ENCODE results near the gene EMC1.
"Not testable (repeated sequence)": the region's sequence is repeated elsewhere in the genome, so short reads cannot be mapped to it uniquely, and the experiment has no call there.

EMC1 gene

DNA sequence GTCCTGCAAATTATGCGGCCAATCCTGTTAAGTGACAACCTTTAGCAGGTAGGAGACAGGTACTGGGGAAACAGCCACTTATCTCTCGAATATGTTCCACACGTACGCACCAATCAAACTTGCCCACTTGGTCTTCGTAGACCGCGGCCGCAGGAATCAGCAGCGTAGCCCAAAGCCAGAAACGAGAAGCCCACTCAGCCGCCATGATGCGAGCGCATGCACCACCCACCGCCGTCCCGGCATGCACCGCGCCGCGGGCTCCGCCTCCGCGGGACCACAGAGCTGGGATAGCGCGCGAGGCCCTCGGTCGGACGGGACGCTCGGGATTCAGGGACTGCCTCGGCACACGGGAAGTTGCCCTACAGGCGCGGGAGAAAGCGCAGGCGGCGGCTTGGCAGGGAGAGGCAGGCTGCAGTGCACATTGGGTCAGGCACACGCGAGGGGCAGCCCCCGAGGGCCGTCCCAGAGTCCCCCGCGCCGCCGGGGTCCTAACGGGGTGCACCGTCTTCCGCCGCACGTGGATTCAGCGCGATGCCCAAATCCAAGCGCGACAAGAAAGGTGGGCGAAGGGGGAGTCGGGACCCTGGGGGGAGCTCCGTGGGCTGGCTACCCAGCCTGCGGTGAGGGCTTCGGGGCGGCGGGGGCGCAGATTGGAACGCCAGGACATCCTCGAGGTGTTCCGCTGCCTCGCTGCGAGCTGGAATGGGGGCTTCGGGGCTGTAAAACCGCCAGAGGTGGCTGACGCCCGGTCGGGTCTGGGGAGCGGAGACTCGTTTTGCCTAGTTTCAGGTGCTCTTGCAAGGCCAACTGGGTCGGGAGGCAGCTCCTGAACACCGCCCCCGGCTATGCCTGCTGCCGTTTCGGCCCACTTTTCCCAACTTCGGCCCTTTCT is at the start of gene EMC1, which contains the start of gene MRTO4:
TSS of gene EMC1 (minus strand) at position 220 of the 892 bp plus-strand sequence. CDS start at position 205, 15 bp downstream.
TSS of gene MRTO4 (plus strand) at position 501 of the 892 bp plus-strand sequence. CDS start at position 532, 31 bp downstream.
- DNase-seq = peak; percentile 31

DNA sequence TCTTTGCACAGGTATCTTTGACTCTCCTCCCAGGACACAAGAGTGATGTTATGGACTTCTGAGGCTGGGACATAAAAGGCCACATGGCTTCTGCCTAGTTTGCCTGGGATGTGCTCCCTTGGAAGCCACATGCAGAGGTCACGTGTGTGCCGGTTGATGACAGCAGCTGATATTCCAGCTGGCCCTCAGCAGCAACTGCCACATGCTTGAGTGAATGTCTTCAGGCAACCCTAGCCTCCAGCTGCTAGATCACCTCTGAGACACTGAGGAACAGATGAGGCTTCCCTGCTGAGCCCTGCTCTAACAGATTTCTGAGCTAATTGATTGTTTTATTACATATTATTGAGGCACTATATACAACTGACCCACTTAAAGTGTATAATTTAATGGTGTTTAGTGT is 48.9 kb upstream of the EMC1 start:
- DNase-seq = no peak

DNA sequence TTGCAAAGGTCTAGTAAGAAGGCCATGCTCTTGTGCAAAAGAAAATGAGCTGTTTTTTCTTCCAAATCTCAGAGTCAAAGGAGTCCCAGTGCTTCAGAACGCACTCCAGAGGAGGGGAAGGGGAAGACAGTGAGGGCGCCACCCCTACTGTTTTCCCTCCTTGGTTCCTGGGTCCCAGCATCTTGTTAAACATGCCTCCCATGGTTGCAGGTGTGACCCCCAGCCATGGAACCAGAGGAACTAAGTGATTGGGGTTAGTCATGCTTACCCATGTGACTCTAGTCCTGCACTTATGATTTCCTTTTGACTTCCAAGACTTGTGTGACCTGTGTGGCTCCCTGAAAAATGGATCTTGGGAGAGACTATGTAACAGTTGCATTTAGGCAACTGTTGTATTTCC is 43.3 kb upstream of the EMC1 start:
- no peak for DNase-seq

DNA sequence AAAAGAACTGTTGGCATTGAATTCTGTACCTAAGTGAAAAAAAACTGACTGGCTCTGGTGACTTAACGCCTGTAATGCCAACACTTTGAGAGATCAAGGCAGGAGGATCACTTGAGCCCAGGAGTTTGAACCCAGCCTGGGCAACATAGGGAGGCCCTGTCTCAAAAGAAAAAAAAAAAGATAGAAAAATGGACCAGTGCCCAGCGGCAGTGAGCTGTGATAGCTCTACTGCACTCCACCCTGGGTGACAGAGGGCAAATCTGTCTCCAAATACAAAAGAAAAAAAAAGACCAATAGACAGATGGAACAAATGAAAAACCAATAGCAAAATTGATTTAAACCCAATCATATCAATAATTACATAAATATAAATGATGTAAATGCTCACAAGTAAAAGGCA is 37.9 kb upstream of the EMC1 start:
- no peak for DNase-seq

DNA sequence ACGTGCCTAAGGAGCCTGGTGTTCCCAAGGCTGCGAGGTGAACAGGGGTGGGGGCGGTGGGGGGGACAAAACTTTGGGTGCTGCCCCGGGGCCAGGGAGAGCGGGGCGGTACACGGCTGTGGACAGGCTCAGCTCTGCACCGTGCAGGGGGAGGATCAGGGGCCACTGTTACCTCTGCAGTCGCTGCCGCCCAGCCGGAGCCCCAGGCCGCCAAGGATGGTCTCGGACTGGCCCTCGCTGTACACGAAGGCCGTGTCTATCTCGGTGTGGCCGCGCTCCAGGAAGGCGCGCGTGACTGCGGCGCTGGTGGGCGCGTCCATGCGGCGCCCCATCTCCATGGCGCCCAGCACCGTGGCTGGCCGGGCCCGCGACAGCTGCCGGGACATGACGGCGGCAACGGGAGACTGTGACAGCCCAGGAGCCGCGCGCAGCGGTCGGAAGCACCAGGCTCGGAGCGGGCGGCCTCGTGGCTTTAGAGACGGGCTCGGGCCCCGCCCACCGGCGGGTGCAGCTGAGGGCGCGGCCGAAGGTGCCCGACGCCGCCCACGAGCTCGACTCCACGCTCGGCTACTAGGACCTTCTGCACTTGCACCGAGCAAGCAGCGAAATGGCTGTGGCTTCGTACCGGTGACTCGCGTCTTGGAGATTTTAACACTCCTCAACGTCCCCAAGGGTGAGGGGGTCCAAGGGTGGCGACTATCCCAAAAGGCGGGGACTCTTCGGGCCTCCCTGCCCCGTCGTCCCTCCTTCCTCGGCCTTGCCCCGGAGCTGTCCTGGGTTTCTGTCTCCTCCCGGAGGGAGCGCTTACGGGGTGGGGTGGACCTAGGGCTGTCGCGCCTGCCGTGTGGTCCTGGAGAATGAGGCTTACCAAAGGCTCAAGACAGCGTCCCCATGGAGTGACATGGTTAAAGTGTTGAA is 37.3 kb upstream of the EMC1 start, which contains the start of gene AKR7A3:
TSS of gene AKR7A3 (minus strand) at position 447 of the 918 bp plus-strand sequence. CDS start at position 386, 61 bp downstream.
- DNase-seq = peak; percentile 40

DNA sequence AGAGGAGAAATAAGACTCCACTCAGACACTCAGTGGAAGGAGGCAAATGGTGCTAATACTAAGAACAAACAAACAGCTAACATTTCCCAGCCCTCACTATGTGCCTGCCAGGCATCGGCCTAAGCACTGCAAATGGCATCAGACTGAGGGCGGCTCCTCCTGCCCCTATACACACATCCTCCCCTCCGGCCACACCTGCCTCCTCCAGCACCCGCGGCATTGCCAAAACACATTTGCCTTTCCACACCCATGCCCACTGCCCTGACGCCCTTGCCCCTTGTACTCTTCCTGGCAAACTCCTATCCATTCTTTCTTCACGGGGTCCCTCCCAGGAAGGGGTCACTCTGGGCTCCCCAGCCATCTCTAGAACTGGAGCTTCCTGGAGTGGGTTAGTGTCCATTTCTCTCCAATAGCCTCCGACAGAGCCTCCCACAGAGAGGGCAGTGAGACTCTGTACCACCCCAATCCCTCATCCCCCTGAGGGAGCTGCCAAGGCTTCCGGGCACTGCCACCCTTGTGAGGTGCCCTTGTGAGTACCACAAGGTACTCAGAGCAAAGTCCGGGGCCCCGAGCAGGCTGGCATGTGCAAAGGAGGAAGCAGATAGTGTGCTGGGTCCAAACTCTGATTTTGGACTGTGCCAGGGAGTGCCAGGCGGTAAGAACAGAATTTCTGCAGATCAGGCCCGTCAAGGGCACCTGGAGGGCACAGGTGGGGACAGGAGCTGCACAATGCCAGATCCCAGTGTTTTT is 36.3 kb upstream of the EMC1 start:
- peak; percentile 23 for DNase-seq

DNA sequence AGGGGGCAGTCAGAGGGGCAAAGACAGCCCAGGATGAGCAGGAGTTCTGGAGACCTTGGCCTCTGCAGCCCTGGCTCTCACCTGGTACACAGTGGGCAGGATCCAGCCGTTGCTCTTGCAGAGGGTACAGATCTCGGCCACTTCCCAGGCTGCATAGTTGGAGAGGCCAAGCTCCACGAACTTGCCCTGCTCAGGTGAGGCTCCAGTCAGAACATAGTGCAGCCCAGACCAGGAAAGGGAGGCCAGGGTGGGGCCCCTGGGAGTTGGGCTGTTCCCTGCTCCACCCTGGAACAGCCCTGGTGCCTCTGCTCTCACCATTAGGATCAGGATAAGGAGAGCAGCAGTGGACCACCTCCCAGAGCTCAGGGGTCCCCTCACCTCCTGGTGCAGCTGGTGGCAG is 34.5 kb upstream of the EMC1 start:
- DNase-seq = not testable (repeated sequence)

DNA sequence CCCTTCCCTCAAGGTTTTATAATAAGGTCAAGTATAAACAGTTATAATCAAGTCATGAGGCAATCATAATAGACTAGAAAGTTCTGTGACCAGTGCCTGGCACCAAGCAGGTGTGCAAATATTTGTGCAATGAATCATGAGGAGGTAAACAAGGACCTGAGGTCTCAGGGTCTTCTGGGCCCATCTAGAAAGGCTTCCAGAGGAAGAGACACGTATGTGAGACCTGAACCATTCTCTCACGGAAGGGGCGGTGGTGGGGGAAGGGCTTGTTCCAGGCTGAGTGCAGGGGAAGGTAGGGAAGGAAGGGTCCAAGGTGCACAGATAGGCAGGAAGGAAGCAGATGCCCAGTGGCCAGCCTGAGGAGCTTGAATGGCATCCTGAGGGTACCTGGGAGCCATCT is 34.0 kb upstream of the EMC1 start:
- DNase-seq = not testable (repeated sequence)

DNA sequence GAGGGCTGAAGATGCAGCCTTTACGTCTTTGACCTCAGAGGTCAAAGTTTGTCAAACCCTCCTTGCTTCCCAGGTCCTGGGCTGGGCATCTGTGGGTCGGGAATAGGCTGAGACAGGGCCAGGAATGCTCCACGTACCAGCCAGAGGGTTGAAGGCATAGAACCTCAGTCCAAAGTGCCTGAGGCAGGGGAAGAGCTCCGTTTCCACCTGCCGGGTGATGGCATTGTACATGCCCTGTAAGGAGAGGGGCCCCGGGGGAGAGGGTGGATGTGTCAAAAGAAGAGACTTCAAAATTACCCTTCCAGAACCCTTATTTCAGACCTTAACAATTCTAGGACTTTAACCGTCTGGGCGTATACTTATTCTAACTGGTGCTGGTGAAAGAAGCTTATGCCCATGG is 33.6 kb upstream of the EMC1 start:
- DNase-seq = no peak

DNA sequence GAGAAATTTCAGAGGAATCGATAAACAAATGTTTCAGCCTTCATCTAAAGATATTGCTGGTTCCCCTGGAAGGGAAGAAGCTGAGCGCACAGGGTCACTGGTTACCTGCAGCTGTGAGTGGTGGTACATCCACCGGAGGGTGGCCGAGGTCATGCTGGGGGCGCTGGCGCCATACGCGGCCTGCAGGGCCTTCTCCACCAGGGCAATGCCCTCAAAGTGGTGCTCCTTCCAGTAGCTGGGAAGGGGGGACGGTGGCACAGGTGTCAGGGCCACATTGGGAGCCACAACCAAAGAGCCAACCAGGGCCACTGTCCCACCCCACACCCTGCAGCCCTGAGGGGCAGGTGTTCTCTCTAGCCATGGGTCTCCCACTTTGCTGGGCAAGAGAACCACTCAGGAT is 32.6 kb upstream of the EMC1 start:
- no peak for DNase-seq

DNA sequence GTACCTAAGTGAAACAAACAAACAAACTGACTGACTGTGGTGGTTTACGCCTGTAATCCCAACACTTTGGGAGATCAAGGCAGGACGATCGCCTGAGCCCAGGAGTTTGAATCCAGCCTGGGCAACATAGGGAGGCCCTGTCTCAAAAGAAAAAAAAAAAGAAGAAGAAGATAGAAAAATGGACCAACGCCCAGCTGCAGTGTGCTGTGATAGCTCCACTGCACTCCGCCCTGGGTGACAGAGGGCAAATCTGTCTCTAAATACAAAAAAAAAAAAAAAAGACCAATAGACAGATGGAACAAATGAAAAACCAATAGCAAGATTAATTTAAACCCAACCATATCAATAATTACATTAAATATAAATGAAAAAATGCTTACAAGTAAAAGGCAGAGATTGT is 23.3 kb upstream of the EMC1 start:
- DNase-seq = no peak

DNA sequence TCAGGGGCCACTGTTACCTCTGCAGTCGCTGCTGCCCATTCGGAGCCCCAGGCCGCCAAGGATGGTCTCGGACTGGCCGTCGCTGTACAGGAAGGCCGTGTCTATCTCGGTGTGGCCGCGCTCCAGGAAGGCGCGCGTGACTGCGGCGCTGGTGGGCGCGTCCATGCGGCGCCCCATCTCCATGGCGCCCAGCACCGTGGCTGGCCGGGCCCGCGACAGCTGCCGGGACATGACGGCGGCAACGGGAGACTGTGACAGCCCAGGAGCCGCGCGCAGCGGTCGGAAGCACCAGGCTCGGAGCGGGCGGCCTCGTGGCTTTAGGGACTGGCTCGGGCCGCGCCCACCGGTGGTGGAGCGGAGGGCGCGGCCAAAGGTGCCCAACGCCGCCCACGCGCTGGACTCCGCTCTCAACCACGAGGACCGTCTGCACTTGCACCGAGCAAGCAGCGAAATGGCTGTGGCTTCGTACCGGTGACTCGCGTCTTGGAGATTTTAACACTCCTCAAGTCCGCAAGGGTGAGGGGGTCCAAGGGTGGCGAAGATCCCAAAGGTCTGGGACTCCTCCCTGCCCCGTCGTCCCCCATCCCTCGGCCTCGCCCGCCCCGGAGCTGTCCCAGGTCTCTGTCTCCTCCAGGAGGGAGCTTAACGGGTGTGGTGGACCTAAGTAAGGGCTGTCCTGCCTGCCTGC is 22.7 kb upstream of the EMC1 start:
- DNase-seq = not testable (repeated sequence)

DNA sequence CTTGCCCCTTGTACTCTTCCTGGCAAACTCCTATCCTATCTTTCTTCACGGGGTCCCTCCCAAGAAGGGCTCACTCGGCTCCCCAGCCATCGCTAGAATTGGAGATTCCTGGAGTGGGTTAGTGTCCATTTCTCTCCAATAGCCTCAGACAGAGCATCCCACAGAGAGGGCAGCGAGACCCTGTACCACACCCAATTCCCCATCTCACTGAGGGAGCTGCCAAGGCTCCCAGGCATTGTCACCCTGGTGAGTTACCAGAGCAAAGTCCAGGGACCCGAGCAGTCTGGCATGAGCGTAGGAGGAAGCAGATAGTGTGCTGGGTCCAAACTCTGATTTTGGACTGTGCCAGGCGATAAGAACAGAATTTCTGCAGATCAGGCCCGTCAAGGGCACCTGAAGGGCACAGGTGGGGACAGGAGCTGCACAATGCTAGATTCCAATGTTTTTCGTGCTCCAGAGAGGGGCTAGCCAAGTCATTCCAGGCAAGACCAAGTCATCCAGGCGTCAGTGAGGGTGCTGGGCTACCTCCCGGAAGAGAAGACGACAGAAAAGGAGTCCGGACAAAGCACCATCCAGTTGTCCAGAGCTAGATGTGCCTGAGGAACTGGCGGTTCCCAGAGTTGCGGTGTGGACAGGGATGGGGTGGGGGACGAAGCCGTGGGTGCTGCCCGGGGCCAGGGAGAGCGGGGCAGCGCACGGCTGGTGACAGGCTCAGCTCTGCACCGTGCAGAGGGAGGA is 22.0 kb upstream of the EMC1 start:
- DNase-seq = no peak

DNA sequence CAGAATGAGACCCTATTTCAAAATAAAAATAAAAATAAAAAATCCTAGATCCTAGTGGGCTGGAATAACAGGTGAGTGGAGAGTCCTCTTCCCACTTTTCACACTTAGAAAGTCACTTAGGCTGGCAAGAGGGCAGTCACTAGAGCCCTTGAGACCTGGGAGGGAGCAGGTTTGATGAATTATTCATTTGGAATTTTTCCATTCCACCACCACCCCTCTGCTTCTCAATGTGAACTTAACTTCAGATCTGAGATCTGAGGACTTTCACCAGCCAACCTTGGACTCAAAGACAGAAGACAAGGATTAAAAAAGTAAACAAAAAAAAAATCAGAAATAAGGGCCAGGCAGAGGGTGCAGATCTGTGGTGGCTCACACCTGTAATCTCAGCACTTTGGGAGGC is 20.7 kb upstream of the EMC1 start:
- no peak for DNase-seq

DNA sequence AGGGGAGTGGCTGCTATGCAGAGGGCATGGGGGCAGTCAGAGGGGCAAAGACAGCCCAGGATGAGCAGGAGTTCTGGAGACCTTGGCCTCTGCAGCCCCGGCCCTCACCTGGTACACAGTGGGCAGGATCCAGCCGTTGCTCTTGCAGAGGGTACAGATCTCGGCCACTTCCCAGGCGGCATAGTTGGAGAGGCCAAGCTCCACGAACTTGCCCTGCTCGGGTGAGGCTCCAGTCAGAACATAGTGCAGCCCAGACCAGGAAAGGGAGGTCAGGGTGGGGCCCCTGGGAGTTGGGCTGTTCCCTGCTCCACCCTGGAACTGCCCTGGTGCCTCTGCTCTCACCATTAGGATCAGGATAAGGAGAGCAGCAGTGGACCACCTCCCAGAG is 19.0 kb upstream of the EMC1 start:
- not testable (repeated sequence) for DNase-seq

DNA sequence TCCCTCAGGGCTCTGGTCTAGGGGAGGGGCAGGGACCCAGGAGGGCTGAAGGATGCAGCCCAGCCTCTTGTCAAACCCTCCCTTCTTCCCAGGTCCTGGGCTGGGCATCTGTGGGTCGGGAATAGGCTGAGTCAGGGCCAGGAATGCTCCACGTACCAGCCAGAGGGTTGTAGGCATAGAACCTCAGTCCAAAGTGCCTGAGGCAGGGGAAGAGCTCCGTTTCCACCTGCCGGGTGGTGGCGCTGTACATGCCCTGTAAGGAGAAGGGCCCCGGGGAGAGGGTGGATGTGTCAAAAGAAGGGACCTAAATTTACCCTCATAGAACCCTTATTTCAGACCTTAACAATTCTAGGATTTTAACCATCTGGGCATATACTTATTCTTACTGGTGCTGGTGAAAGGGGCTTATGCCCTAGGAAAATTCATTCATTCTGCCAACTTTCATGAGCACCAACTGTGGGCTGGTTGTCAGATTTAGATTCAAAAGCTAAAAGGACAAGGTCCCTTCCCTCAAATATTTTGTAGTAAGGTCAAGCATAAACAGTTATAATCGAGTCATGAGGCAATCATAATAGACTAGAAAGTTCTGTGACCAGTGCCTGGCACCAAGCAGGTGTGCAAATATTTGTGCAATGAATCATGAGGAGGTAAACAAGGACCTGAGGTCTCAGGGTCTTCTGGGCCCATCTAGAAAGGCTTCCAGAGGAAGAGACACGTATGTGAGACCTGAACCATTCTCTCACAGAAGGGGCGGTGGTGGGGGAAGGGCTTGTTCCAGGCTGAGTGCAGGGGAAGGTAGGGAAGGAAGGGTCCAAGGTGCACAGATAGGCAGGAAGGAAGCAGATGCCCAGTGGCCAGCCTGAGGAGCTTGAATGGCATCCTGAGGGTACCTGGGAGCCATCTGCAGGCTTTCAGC is 18.4 kb upstream of the EMC1 start:
- not testable (repeated sequence) for DNase-seq

DNA sequence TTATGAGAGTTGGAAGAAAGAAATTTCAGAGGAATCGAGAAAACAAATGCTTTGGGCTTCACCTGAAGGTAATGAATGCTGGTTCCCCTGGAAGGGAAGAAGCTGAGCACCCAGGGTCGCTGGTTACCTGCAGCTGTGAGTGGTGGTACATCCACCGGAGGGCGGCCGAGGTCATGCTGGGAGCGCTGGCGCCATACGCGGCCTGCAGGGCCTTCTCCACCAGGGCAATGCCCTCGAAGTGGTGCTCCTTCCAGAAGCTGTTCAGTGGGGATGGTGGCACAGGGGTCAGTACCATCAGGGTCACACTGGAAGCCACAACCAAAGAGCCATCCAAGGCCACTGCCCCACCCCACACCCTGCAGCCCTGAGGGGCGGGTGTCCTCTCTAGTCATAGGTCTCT is 17.1 kb upstream of the EMC1 start:
- DNase-seq = no peak

DNA sequence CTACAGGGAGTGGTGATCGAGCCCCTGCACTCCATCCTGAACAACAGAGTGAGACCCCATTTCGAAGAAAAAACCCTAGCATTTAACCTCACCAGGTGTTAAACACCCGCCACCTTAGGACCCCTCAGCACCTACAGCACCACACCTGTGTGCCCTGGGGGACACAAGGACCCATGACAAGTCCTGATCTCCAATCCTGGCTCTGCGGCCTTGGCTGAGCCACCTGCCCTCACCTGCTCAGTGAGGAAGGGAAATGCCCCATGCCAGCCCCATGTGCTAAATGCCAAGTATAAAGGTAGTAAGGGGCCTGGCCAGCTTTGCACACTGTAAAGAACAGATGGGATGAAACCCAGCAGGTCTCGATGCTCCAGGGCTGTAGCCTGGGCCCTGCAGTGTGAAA is 11.4 kb upstream of the EMC1 start:
- no peak for DNase-seq

DNA sequence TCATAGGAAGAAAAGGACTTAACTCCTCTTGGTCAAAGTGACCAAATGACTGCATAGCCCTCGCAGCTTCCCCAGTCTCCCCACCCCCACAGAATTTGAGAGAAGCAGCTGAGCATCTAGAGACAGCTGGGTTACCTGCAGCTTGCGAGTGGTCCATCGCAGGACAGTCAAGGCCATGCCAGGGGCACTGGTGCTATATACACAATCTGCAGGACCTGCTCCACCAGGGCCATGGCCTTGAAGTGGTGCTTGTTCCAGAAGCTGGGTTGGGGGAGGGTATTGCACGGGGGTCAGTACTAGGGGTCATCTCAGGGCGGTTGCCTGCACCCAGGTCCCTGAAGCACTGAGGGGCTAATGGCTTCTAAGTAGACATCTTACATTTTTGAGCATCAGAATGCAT is 10.7 kb upstream of the EMC1 start:
- DNase-seq = no peak
